Retinal pigment epithelial cell (primary cell): ENCODE measurements around the gene ANXA2R.
A peak's percentile ranks its signal among the peaks of the same experiment; 100 is the strongest.
"Not testable (repeated sequence)": the region's sequence is repeated elsewhere in the genome, so short reads cannot be mapped to it uniquely, and the experiment has no call there.

Experiments
- DNase-seq: peaks from one replicate; pipeline ENCODE4 v3.0.0-alpha.2; 2010; ENCODE audit warnings: low read depth
- H3K4me3 ChIP-seq: 2 replicates; pipeline ENCODE4 v1.5.1; 2011; ENCODE audit warnings: mild to moderate bottlenecking, low read length, control low read depth, moderate library complexity
- CTCF ChIP-seq: conservative IDR thresholded peaks from 2 replicates; pipeline ENCODE4 v1.5.1; 2011; ENCODE audit warnings: low read depth, low read length, control low read depth, inconsistent platforms

The ANXA2R gene

DNA sequence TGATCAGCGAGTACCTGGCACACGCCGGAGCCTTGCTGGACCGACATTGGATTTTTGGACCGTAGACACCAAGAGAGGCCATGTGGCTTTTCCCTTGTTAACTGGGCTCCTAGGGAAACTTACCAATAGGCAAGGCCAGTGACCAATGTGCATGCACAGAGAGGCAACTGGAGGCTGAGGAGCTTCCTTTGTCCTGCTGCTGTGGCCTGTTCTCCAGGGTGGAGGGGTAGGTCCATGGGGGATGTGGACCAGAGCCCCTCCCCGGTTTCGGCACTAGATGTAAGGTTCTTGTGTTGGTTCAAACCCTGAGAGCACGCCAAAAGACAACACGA is 34.8 kb upstream of the ANXA2R start:
- no peak for DNase-seq
- no peak for TF ChIP-seq CTCF
- H3K4me3 ChIP-seq, result no peak overlapping the region

GRCh38 chr5:43073597-43074546 is 33.8 kb upstream of the ANXA2R start:
- no peak for DNase-seq

DNA sequence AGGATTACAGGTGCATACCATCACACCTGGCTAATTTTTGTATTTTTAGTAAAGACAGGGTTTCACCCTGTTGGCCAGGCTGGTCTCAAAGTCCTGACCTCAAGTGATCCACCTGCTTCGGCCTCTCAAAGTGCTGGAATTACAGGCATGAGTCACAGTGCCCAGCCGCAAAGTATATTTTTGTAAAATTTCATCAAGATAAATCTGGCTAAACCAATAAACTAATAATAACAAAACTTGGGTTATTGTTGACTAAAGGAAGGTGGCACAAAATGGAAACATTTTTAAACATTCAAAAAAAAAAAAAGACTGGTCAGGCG is 29.2 kb upstream of the ANXA2R start:
- DNase-seq, result not testable (repeated sequence)
- peak overlapping the region; percentile 4 for H3K4me3 ChIP-seq

More at GRCh38 chr5:43073597-43074546, 33.8 kb upstream of the ANXA2R start:
- no peak overlapping the region for H3K4me3 ChIP-seq
- peak; percentile 66 for TF ChIP-seq CTCF

GRCh38 chr5:43068037-43068436 is 27.9 kb upstream of the ANXA2R start:
- no peak for DNase-seq
- no peak for TF ChIP-seq CTCF
- H3K4me3 ChIP-seq, result peak overlapping the region; percentile 68

GRCh38 chr5:43066799-43067741 is 27.0 kb upstream of the ANXA2R start:
- DNase-seq, result peak; percentile 78
- TF ChIP-seq CTCF, result no peak
- peak overlapping the region; percentile 68 for H3K4me3 ChIP-seq

DNA sequence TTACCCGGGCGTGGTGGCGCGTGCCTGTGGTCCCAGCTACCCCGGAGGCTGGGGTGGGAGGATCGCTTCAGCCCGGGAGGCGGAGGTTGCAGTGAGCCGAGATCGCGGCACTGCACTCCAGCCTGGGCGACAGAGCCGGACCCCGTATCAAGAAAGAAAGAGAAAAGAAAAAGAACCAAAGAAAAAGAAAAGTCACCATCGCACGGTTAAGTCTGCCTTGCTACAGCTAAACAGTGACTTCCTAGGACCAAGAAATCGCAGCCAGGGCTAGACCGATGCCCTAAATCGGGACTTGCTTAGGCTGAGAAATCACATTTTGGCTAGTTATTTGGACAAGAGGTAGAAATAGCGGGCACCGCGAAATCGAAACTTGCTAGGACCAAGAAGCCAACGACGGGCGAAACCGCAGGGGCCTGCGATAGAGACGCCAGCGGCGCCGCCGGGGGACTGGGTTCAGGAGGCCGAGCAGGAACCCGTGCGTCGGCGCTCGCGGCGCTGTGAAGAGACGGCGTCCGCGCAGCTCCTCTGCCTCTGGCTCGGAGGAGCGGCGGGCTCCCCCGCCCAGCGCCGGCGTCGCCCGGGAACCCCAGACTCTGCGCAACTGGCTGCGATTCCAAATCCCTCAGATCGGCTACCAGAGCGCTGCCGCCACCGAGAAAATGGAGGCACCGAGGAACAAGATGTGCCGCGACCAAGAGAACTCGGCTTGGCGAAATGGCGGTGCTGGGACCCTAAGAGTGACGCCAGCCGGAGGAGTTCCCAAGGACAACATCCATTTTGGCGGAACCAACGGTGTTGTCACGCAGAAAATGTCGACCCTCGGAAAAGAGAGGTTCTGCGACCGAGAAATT is 26.1 kb upstream of the ANXA2R start:
- DNase-seq, result no peak
- TF ChIP-seq CTCF, result no peak
- H3K4me3 ChIP-seq, result peak overlapping the region; percentile 68
